DLD1 (cell line): ENCODE data around the gene ZSCAN23.

Source experiments
- in situ Hi-C: cut with HindIII; loops from 2 replicates; pipeline ENCODE4 v1.10.0; 2017; ENCODE audit warnings: low sequenced_read_pairs

ZSCAN23 gene

DNA sequence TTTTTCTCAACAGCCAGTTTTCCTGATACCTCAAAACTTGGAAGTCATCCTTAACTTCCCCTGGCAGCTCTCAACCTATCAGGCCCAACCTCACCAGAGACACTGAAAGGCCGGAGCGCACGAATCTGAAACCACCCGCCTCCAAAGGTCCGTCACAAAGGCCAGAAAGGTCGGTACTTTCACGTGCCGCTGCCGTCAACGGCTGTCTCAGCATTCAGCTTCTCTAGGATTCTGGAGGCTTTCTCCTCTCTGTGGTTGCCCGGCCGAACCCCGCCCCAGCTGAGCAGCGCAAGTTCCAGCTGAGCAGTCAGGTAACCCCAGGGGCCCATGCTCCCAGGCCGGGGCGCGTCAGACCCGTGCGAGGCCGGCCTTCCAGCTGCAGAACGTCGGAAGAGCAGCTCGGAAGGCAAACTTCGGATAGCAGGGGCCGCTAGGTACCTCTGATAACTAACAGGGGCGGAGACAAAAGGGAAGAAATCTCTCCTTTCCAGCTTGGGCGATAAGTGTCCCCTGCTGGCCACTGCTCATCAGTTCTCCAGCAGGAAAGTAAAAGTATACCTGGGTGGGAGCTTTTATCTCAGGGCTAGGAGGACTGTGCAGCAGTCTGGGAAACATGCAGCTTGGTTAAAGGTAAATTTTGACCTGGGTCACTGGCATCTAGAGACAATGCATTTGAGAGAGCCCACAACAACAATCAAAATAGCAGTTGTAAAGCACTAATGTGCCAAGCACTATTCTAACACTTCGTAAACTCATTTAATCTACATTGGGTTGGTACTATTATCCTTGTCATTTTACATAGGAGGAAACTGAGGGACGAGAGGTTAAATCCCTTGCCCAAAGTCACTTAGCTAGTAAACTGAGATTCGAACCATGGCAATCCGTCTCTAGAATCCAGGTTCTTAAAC, 59.8 kb downstream of the ZSCAN23 start:
- in situ Hi-C loops: no loop called here
